Uterus (tissue), 4 donors: Measurements from ENCODE around the gene USP35. TPM values are rescaled to one million over a fixed set of nuclear protein-coding genes. Genes with fewer than 3 reads are reported as not detected.

ENCODE experiments used
- DNase-seq, 2 donors: peaks; one replicate each; pipeline ENCODE4 v3.0.0-alpha.2; 2019 to 2020
- H3K27ac ChIP-seq, 2 donors: fragments of 200-600 bp; sonication (generic); 1 replicate in 1 of 2; 2 replicates in 1 of 2; pipeline ENCODE4 v1.5.1; 2016 to 2018
- H3K27me3 ChIP-seq, 2 donors: fragments of 200-600 bp; sonication (generic); one replicate each; pipeline ENCODE4 v1.5.1; 2018 to 2019; ENCODE audit warnings: control low read depth in 1 of 2
- H3K36me3 ChIP-seq, 2 donors: fragments of 200-600 bp; sonication (generic); one replicate each; pipeline ENCODE4 v1.5.1; 2019; ENCODE audit warnings: control low read depth in 1 of 2
- H3K4me1 ChIP-seq, 2 donors: fragments of 200-600 bp; sonication (generic); one replicate each; pipeline ENCODE4 v1.5.1; 2018 to 2019; ENCODE audit warnings: control low read depth in 1 of 2
- H3K4me3 ChIP-seq, 2 donors: fragments of 200-600 bp; sonication (generic); 1 replicate in 1 of 2; 2 replicates in 1 of 2; pipeline ENCODE4 v1.5.1; 2018 to 2019; ENCODE audit warnings: mild to moderate bottlenecking in 1 of 2
- H3K9me3 ChIP-seq, 2 donors: fragments of 200-600 bp; sonication (generic); one replicate each; pipeline ENCODE4 v1.5.1; 2019; ENCODE audit warnings: control low read depth in 1 of 2
- CTCF ChIP-seq, 4 experiments: fragments of 200-600 bp in 2 of 4; fragments of 450-650 bp in 2 of 4; sonication (generic) in 2 of 4; IDR thresholded peaks; one replicate each; pipeline ENCODE4 v1.5.1; 2016 to 2019; ENCODE audit warnings: antibody characterized with exemption in 4 of 4, mild to moderate bottlenecking in 2 of 4, moderate library complexity in 1 of 4
- POLR2A ChIP-seq, 2 donors: fragments of 450-650 bp; IDR thresholded peaks; one replicate each; pipeline ENCODE4 v1.6.1; 2016; ENCODE audit warnings: antibody characterized with exemption in 2 of 2, mild to moderate bottlenecking in 1 of 2, moderate library complexity in 1 of 2
- intact Hi-C: fragments of 100-400 bp; cut with DNase I; formaldehyde crosslinking; loops from one replicate; pipeline ENCODE4 v1.15.1; 2023; ENCODE audit warnings: low total_unique reads
- total RNA-seq, 4 donors: library from RNA; depleted of rRNA in 3 of 4; stranded (reverse); fragments of >200 nt in 3 of 4; gene quantifications; one replicate each; pipeline versions ENCODE4 v1.1.0 to v1.2.4, GENCODE V29; 2014 to 2023
- donor health status: DM: yes; HTN: yes; CAD: no.

The USP35 gene
- total RNA-seq, 4 donors from 2014 or later = 5.4 to 25.3 (median 10.3) TPM

DNA sequence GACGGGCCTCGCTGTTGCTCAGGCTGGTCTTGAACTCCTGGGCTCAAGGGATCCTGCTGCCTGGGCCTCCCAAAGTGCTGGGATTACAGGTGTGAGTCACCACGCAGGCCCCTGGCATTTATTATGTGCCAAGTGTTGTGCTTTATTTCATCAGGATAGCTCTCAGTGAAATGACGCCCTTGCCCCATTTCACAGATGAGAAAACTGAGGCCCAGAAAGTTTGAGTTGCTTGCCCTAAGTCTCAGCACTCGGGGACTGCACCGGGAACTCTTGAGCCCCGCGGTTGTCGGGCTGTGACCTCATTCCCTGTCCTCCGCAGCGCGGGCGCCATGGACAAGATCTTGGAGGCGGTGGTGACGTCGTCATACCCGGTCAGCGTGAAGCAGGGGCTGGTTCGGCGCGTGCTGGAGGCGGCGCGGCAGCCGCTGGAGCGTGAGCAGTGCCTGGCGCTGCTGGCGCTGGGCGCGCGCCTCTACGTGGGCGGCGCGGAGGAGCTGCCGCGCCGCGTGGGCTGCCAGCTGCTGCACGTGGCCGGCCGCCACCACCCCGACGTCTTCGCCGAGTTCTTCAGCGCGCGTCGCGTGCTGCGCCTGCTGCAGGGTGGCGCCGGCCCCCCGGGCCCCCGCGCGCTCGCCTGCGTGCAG is 7.3 kb downstream of the USP35 start:
- H3K4me1 ChIP-seq = no peaks in the 10 kb centered on the region
- no peaks in the 10 kb centered on the region for H3K9me3 ChIP-seq
- DNase-seq = no peak
- no peaks in the 10 kb centered on the region for H3K36me3 ChIP-seq
- intact Hi-C loops = no loop called here
- no peaks in the 10 kb centered on the region for H3K27me3 ChIP-seq
- no peak overlapping the region for H3K27ac ChIP-seq
- TF ChIP-seq POLR2A (IDR thresholded peaks at IDR 0.05) (no peak), CTCF (IDR thresholded peaks at IDR 0.05) (no peak)
- no peak overlapping the region for H3K4me3 ChIP-seq

GRCh38 chr11:78196661-78197091 is 8.0 kb downstream of the USP35 start:
- intact Hi-C loops = no loop called here
- Histone ChIP-seq H3K27ac (no peak overlapping the region), H3K9me3 (no peaks in the 10 kb centered on the region), H3K27me3 (no peaks in the 10 kb centered on the region), H3K4me1 (no peaks in the 10 kb centered on the region), H3K4me3 (no peak overlapping the region), H3K36me3 (no peaks in the 10 kb centered on the region)
- DNase-seq = no peak
- TF ChIP-seq CTCF (IDR thresholded peaks at IDR 0.05) = no peak
- TF ChIP-seq POLR2A (IDR thresholded peaks at IDR 0.05) = no peak

DNA sequence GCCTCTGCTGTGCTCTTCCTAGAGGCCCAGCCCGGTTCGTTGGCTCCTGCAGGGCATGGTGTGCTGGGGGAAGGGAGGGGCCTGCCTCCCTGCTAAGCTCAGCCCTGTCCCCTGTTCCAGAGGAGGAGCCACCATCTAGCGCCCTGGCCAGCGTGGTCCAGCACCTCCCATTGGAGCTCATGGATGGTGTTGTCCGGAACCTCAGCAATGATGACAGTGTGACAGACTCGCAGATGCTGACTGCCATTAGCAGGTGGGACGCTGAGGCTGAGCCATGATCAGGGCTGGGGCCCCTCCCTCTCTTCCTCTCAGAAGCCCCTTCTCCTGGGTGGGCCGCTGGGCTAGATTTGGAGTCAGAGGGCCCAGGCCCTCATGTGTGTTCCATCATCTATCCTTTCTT is 9.1 kb downstream of the USP35 start:
- intact Hi-C loops = no loop called here
- DNase-seq = no peak
- H3K27me3 ChIP-seq = no peaks in the 10 kb centered on the region
- no peaks in the 10 kb centered on the region for H3K4me1 ChIP-seq
- no peaks in the 10 kb centered on the region for H3K9me3 ChIP-seq
- H3K27ac ChIP-seq = no peak overlapping the region
- no peak overlapping the region for H3K4me3 ChIP-seq
- TF ChIP-seq POLR2A (IDR thresholded peaks at IDR 0.05) (no peak), CTCF (IDR thresholded peaks at IDR 0.05) (no peak)
- H3K36me3 ChIP-seq = no peaks in the 10 kb centered on the region

DNA sequence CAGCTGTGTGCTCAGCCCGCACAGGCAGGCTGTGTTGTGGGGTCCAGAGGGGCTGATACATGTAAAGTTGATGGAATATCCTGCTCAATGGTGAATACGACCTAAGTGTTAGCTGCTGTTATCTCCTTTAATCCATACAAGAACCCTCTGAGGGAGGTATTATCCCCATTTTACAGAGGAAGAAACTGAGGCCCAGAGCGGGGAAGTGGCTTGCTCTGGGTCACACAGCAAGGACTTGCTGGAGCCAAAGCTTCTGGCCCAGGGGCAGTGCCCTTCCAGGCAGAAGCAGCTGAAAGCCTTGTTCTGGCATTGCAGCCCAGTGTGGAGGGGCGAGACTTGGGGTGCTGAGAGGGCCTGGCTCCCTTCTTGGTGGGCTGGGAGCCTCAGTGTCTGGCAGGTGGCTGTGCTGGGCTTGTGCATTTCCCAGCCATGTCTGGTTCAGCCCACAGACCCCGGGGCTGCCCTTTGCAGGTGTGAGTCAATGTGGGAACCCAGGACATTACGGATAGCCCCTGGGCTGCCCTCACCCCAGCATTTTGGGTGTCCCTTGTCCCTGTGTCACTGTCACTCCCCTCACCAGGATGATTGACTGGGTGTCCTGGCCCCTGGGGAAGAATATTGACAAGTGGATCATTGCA is 10.4 kb downstream of the USP35 start:
- Histone ChIP-seq H3K36me3 (no peaks in the 10 kb centered on the region), H3K9me3 (no peaks in the 10 kb centered on the region), H3K27ac (no peak overlapping the region), H3K4me3 (no peak overlapping the region), H3K4me1 (no peaks in the 10 kb centered on the region), H3K27me3 (no peaks in the 10 kb centered on the region)
- no peak for DNase-seq
- TF ChIP-seq CTCF (IDR thresholded peaks at IDR 0.05) (no peak), POLR2A (IDR thresholded peaks at IDR 0.05) (no peak)
- intact Hi-C loops = no loop called here

DNA sequence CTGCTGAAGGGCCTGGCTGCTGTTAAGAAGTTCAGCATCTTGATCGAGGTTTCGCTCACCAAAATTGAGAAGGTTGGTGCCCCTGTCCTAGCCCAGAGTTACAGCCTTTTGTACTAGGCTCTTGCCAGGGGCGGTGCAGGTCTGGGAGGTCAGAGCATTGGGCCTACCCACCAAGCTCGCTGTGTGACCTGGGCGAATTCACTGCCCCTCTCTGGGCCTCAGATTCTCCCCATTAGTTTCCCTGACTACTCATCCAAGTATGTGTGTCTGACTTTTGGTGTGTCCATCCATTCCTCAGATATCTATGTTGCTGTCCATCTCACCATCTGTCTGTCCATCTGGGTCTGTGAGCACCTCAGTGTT is 10.9 kb downstream of the USP35 start:
- intact Hi-C loops = no loop called here
- H3K4me3 ChIP-seq = no peak overlapping the region
- no peak for DNase-seq
- H3K4me1 ChIP-seq = no peaks in the 10 kb centered on the region
- no peaks in the 10 kb centered on the region for H3K9me3 ChIP-seq
- H3K36me3 ChIP-seq = no peaks in the 10 kb centered on the region
- no peaks in the 10 kb centered on the region for H3K27me3 ChIP-seq
- no peak overlapping the region for H3K27ac ChIP-seq
- TF ChIP-seq POLR2A (IDR thresholded peaks at IDR 0.05) = no peak
